Fibroblast of lung (primary cell): ENCODE data around the gene OLFM3.

Source experiments
- CTCF ChIP-seq, 2 donors: IDR thresholded peaks in 1 of 2; conservative IDR thresholded peaks in 1 of 2; 1 replicate in 1 of 2; 2 replicates in 1 of 2; pipeline ENCODE4 v1.5.1; 2011 to 2012; ENCODE audit warnings: low read length in 2 of 2, control low read depth in 1 of 2, inconsistent platforms in 1 of 2, low read depth in 1 of 2, mild to moderate bottlenecking in 1 of 2
- EZH2 ChIP-seq: IDR thresholded peaks from 2 replicates; pipeline ENCODE4 v1.5.1; 2012; ENCODE audit warnings: low read length, control low read depth, mild to moderate bottlenecking; ENCODE audit errors: missing control alignments

GRCh38 chr1:101929343-101929742 lies 67.4 kb downstream of the OLFM3 start:
- TF ChIP-seq CTCF (conservative IDR thresholded peaks at IDR 0.05 in 1 of 2, IDR thresholded peaks at IDR 0.05 in 1 of 2; ENCODE audit: low read depth in 1 of 2, low read length in 2 of 2): no peak
- no peak for TF ChIP-seq EZH2
